Colonic mucosa (tissue), 4 donors: ENCODE results near the gene PROSER2. TPM values are rescaled to one million over a fixed set of nuclear protein-coding genes. Genes with fewer than 3 reads are reported as not detected.
A peak's percentile ranks its signal among the peaks of the same experiment; 100 is the strongest.

Source experiments
- DNase-seq: peaks from one replicate; pipeline ENCODE4 v3.0.0-alpha.2; 2020
- H3K27ac ChIP-seq: fragments of 200-600 bp; one replicate; pipeline ENCODE4 v1.8.0; 2021
- H3K27me3 ChIP-seq: fragments of 200-600 bp; one replicate; pipeline ENCODE4 v1.8.0; 2021
- H3K36me3 ChIP-seq: fragments of 200-600 bp; one replicate; pipeline ENCODE4 v1.8.0; 2021
- H3K4me1 ChIP-seq: fragments of 200-600 bp; one replicate; pipeline ENCODE4 v1.8.0; 2021; ENCODE audit warnings: mild to moderate bottlenecking
- H3K4me3 ChIP-seq: fragments of 200-600 bp; one replicate; pipeline ENCODE4 v1.8.0; 2021
- H3K9ac ChIP-seq, 2 donors: one replicate each; pipeline ENCODE4 v1.7.0; 2013; ENCODE audit warnings: control low read depth in 2 of 2, low read depth in 2 of 2, low read length in 2 of 2
- H3K9me3 ChIP-seq: fragments of 200-600 bp; one replicate; pipeline ENCODE4 v1.8.0; 2021
- intact Hi-C: fragments of 100-400 bp; cut with DNase I; formaldehyde crosslinking; loops from one replicate; pipeline ENCODE4 v1.14.1; 2022
- total RNA-seq, 2 donors: library from RNA; stranded (reverse); fragmentation: NEBNext Ultra II Directional in 1 of 2; extraction: Animal tissue kit (Norgen Biotek cat#: 25700) in 1 of 2; gene quantifications; one replicate each; pipeline ENCODE4 v1.2.1, GENCODE V29; 2021
- TF ChIP-seq, protein P1 (sequence below): fragments of 200-600 bp; IDR thresholded peaks from one replicate; pipeline ENCODE4 v1.8.0; 2022; ENCODE audit warnings: antibody characterized with exemption, mild to moderate bottlenecking
- donor health status: healthy.
- donor health status: DM: no; HTN: no; CAD: no.
- donor health status: DM: no; HTN: no; CAD: no.

PROSER2 gene
- total RNA-seq, 2 donors from 2014 or later = 12.9 to 16.2 TPM

DNA sequence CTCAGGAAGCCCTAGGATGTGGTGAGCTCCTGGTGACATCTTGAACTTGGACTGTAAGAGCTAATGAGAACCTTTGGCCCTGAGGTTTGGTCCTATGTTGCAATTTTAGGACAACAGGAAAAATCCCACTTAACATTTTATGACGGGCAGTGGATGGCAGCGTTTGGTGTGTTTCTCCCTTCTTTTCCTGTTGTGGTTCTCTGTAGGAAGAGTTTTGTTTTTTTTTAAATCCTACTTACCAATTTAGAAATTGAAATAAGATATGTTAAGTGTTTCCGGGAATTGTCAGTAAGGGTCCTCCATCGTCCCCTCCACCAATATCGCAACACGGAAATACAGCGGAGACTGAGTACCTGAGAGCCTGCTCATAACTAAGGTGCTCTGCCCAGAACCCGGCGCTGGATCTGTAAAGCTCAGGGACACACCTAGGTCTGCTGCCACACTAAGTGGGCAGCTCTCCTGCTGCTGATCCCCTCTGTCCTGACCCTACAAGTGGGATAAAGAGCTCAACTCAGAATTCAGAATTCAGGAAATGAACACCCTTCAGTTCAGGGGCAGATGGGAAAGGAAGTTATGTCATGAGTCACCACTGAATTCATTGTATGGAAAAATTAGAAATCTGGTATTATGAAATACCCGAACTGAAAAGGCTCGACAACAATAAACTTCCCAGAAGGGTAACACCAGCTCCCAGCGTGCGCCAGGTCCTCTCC lies 9.1 kb upstream of the PROSER2 start:
- H3K4me1 ChIP-seq = no peaks in the 10 kb centered on the region
- no peak overlapping the region for H3K27ac ChIP-seq
- H3K4me3 ChIP-seq = no peak overlapping the region
- DNase-seq = no peak
- H3K36me3 ChIP-seq = no peaks in the 10 kb centered on the region
- TF ChIP-seq, protein P1, sequence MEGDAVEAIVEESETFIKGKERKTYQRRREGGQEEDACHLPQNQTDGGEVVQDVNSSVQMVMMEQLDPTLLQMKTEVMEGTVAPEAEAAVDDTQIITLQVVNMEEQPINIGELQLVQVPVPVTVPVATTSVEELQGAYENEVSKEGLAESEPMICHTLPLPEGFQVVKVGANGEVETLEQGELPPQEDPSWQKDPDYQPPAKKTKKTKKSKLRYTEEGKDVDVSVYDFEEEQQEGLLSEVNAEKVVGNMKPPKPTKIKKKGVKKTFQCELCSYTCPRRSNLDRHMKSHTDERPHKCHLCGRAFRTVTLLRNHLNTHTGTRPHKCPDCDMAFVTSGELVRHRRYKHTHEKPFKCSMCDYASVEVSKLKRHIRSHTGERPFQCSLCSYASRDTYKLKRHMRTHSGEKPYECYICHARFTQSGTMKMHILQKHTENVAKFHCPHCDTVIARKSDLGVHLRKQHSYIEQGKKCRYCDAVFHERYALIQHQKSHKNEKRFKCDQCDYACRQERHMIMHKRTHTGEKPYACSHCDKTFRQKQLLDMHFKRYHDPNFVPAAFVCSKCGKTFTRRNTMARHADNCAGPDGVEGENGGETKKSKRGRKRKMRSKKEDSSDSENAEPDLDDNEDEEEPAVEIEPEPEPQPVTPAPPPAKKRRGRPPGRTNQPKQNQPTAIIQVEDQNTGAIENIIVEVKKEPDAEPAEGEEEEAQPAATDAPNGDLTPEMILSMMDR = no peak
- intact Hi-C loops = no loop called here
- H3K9me3 ChIP-seq = no peaks in the 10 kb centered on the region
- H3K27me3 ChIP-seq = no peaks in the 10 kb centered on the region
- no peak overlapping the region for H3K9ac ChIP-seq

DNA sequence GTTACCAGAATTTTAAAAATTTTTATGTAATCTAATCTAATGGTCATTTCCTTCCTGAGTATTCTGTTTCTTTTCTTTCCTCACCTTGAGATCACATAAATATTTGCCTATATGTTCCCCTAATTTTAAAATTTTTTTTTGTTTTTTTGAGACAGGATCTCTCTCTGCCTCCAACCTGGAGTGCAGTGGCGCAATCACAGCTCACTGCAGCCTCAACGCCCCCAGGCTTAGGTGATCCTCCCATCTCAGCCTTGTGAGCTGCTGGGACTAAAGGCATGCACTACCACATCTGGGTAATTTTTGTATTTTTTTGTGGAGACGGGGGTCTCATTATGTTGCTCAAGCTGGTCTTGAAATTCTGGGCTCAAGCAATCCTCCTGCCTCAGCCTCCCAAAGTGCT lies 4.1 kb upstream of the PROSER2 start:
- DNase-seq = no peak
- Histone ChIP-seq H3K4me3 (no peak overlapping the region), H3K36me3 (no peaks in the 10 kb centered on the region), H3K27me3 (peaks cover 4% of the 10 kb centered on the region), H3K4me1 (no peaks in the 10 kb centered on the region), H3K9ac (no peak overlapping the region), H3K27ac (no peak overlapping the region), H3K9me3 (no peaks in the 10 kb centered on the region)
- TF ChIP-seq, protein P1 = no peak
- intact Hi-C loops = no loop called here

DNA sequence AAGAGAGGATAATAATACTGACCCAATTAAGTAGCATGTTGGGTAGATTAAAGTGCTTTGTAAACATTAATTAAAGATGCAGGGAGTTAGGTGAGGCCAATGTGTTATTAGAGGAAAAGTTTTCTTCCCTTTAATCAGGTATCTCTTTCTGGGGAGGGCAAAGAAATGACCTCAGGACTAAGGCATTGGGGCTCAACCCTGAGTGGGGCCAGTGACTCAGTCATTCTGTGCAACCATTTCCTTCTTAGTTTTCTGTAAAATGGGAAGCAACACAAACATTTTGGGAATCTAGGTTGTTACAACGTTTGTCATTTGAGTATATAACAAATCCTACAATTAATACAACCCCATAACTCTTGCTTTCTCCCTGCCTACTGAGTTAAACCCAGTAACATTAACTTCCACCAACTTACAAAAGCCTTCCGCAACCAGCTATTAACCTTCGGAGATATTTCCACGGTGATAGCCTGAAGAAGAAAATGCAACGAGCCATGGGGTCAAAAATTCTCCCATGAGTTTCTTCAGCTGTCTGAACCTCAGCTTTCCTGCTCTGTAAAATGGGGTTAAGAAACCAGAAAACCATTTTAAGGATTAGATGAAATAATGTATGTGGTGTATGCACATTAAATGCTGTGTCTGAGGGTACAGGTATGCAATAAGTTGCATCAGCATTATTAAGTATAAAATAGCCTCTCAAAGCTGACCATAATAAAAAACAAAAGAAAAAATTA lies 965 bp upstream of the PROSER2 start:
- no peak overlapping the region for H3K27ac ChIP-seq
- H3K4me3 ChIP-seq = no peak overlapping the region
- H3K4me1 ChIP-seq = no peaks in the 10 kb centered on the region
- no peak for DNase-seq
- H3K36me3 ChIP-seq = no peaks in the 10 kb centered on the region
- H3K9me3 ChIP-seq = no peaks in the 10 kb centered on the region
- H3K9ac ChIP-seq = no peak overlapping the region
- peaks cover 4% of the 10 kb centered on the region for H3K27me3 ChIP-seq
- intact Hi-C loops = no loop called here
- TF ChIP-seq, protein P1 = no peak

DNA sequence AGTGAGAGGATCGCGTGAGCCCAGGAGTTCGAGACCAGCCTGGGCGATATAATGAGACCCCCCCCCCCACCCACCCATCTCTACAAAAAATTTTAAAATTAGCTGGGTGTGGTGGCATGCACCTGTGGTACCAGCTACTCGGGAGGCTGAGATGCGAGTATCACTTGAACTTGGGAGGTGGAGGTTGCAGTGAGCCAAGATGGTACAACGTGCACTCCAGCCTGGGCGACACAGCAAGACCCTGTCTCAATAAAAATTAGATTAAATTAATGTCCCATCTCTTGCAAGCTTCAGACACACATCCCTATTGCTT lies 391 bp upstream of the PROSER2 start:
- H3K4me1 ChIP-seq = no peaks in the 10 kb centered on the region
- H3K4me3 ChIP-seq = peak overlapping the region; percentile 92
- no peaks in the 10 kb centered on the region for H3K9me3 ChIP-seq
- no peak for DNase-seq
- no peaks in the 10 kb centered on the region for H3K36me3 ChIP-seq
- H3K9ac ChIP-seq = peak overlapping the region in 1 of 2 donors; percentile 61
- intact Hi-C loops = no loop called here
- H3K27me3 ChIP-seq = peaks cover 4% of the 10 kb centered on the region
- TF ChIP-seq, protein P1 = no peak
- H3K27ac ChIP-seq = no peak overlapping the region

DNA sequence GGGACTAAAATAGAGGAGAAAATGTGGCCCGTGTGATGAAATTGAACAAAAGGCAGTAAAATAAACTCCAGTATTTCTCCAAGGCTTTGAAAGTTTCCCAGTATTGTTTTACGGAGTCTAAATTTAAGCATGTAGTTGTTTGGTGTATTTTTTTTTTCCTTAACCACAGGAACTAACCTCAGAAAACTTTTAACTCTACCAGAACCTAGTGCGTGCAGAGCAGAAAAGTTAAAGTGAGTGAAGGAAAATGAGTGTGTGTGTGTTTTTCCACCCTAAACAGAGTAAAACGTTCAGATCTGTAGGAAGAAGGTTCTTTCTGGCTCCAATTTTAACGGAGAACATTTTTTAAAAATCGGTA lies 812 bp downstream of the PROSER2 start:
- Histone ChIP-seq H3K27me3 (peaks cover 4% of the 10 kb centered on the region), H3K4me3 (peak overlapping the region; percentile 92), H3K9me3 (no peaks in the 10 kb centered on the region), H3K4me1 (no peaks in the 10 kb centered on the region), H3K9ac (peak overlapping the region; percentile 61 to 85), H3K27ac (no peak overlapping the region), H3K36me3 (no peaks in the 10 kb centered on the region)
- TF ChIP-seq, protein P1 = no peak
- DNase-seq = no peak
- intact Hi-C loops = no loop called here
